NCI-H1930 (cell line): ENCODE results near the gene NEDD4.
"Not testable (repeated sequence)": the region's sequence is repeated elsewhere in the genome, so short reads cannot be mapped to it uniquely, and the experiment has no call there.

Experiments used
- DNase-seq, 2 experiments: peaks; one replicate each; lab custom pipeline; 2025; lab: John Stamatoyannopoulos, UW

The NEDD4 gene

GRCh38 chr15:55954862-55955605 lies 38.4 kb downstream of the NEDD4 start:
- DNase-seq, result no peak

- not testable (repeated sequence) for DNase-seq
Measured at GRCh38 chr15:55952501-55953274, 40.7 kb downstream of the NEDD4 start.

- DNase-seq, result not testable (repeated sequence)
Measured at GRCh38 chr15:55944606-55945005, 48.8 kb downstream of the NEDD4 start.

- no peak for DNase-seq
Measured at GRCh38 chr15:55942332-55942731, 51.1 kb downstream of the NEDD4 start.

- no peak for DNase-seq
Measured at GRCh38 chr15:55937040-55937439, 56.4 kb downstream of the NEDD4 start.

GRCh38 chr15:55928955-55929354 lies 64.5 kb downstream of the NEDD4 start:
- DNase-seq, result no peak

- DNase-seq, result no peak
Measured at GRCh38 chr15:55921744-55922143, 71.7 kb downstream of the NEDD4 start.

GRCh38 chr15:55917881-55918296 lies 75.5 kb downstream of the NEDD4 start:
- DNase-seq, result no peak

GRCh38 chr15:55916666-55917409 lies 76.6 kb downstream of the NEDD4 start:
- DNase-seq, result no peak

GRCh38 chr15:55915876-55916567 lies 77.4 kb downstream of the NEDD4 start:
- no peak for DNase-seq

- DNase-seq, result no peak
Measured at GRCh38 chr15:55915221-55915620, 78.2 kb downstream of the NEDD4 start.

- no peak for DNase-seq
Measured at GRCh38 chr15:55914446-55914845, 79.0 kb downstream of the NEDD4 start.

- DNase-seq, result no peak
Measured at GRCh38 chr15:55912982-55913381, 80.4 kb downstream of the NEDD4 start.

GRCh38 chr15:55909036-55909811 lies 84.2 kb downstream of the NEDD4 start:
- no peak for DNase-seq

GRCh38 chr15:55907797-55908196 lies 85.6 kb downstream of the NEDD4 start:
- DNase-seq, result no peak

- DNase-seq, result no peak
Measured at GRCh38 chr15:55902981-55903380, 90.4 kb downstream of the NEDD4 start.

GRCh38 chr15:55900019-55900418 lies 93.4 kb downstream of the NEDD4 start:
- DNase-seq, result no peak

GRCh38 chr15:55899537-55899936 lies 93.9 kb downstream of the NEDD4 start:
- no peak for DNase-seq

- DNase-seq, result no peak
Measured at GRCh38 chr15:55897560-55898336, 95.7 kb downstream of the NEDD4 start.

GRCh38 chr15:55894399-55894965 lies 98.9 kb downstream of the NEDD4 start:
- no peak for DNase-seq
